ENCODE data around the gene VSTM4.

VSTM4 gene

DNA sequence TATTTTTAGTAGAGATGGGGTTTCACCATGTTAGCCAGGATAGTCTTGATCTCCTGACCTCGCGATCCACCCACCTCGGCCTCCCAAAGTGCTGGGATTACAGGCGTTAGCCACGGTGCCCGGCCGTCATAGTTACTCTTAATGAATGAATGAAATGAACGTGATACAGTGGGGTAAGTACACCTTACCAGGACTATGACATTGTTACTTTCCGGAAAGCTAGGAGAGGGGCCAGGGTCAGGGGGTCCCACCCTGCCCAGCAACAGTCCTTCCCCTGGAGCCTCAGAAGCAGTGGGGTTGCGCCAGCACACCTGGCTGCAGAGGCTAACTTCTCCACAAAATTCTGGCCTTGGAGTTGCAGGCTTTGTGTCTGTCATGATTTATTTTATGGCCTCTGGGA is 21.4 kb downstream of the VSTM4 start:
- no peak for DNase-seq

DNA sequence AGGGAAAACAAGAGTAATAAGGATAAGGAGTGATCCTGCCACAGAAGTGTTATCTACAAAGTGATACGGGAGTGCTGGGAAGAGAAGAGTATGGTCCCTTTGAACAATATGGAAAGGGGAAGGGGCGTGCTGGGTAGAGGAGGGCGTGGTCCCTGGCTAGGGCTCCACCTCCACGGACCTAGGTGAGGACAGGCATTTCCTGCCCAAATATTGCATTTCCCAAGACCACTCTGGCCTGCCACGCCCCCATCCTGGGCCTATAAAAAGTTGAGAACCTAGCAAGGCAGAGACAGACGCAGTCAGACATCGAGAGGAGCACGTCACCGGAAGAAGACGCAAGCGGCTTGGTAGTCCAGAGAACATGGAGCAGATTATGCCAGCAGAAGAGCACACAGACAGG is 22.8 kb downstream of the VSTM4 start:
- DNase-seq: no peak

DNA sequence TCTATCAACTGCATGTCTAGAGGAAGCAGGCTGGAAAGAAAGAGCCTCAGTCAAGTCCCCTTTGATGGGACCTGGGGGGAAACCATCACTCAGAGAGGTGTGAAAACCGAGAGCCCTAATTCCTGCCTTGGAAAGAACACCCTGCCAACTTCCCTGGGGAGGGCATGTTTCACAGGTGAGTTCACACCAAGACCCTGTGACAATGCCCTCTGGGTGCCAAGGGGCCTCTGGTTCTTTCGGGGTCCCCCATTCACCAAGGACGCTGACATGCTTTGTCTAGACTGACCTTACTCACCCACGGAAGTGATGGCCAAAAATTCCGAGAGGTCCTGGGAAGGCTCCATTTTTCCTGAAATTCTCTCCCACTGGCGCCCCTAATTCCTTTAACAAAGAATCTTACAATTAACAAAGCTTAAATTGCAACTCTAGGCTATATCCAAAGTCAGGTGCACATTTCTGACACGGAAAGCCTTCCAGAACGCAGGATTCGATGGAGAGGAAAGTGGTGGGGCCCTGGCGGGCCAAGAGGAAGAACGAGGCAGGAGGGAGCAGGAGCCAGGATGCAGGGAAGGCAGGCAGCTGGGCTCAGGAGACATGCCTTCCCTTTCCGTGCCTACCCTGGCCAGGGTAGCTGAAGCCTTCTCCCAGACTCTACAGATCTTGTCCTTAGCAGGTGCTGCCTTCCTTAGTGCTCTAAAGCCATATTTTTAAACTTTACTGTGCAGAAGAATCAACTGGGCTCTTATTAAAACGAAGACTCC is 23.7 kb downstream of the VSTM4 start:
- DNase-seq: no peak

DNA sequence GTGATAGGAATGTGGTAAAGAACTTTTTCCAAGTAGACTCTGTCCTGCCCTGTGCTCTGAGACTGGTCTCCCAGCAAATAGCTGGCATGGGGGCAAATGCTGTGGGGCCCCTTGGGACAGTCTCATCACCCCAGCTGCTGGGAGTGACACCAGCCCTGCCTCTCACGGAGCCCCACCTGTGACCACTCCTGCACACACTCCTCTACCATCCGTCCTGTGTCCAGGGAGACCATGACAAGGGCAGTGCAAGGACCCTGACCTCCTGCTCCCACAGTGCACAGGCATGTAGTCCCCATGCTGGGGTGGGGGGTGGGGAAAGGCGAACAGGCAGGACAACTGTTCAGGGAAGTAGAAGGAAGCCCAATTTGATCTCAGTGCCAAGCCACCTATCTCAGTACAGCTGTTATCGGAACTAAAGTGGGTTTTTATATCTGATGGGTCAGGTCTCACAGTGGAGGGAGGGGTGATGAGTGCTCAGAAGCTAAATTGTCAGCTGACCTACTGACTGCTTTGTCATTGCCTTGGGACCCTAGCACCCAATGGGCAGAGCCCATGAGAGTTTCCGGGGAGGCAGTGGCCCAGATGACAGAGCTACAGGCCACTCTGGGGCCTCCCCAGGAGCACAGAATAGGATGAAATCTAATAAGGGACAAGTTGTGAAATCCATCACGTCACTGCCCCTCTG is 24.5 kb downstream of the VSTM4 start:
- no peak for DNase-seq

DNA sequence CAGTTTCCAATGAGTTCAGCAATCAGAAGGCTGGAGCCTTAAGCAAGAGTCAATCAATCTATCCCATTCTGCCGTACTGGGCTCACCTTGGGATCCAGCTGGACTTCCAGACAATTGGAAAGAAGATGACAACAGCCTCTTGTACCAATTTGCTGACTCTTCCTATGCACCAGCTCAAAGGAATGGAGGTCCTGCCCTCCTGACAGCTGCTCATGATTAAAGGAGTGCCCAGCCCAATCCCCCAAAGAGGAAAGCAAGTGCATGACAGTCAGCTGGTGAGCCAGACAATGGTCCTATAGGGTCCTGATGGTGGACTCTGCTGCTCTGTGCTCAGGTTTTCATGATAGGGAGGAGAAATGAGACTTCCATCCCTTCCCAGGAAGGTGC is 25.1 kb downstream of the VSTM4 start:
- no peak for DNase-seq

DNA sequence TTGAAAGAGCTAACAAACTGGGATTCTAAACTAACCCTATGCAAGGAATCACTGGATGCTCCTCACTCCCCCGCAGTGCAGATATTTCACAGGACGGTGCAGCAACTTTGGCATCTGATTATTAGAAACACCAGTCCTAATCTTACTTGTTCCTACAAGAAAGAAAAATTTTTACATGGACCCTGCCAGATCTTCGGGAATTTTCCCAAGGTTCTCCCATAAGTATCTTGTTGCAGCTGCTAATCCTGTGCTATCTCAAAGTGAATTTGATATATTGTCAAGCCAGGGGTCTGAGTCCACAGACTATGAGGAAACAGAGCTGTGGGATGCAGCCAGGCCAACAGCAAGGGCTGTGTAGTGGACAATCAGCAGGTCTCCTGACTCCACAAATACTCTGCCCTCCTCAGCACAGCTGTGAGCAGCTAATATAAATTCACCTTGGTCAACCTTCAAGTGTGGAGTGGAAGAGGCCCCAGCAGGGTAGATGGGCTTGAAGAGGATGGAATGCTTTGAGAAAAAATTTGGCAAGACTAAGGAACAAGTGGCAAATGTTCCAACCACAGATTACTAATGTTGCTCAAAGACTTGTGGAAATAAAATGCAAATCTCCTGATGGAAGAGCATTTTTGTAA is 25.6 kb downstream of the VSTM4 start:
- DNase-seq: no peak

DNA sequence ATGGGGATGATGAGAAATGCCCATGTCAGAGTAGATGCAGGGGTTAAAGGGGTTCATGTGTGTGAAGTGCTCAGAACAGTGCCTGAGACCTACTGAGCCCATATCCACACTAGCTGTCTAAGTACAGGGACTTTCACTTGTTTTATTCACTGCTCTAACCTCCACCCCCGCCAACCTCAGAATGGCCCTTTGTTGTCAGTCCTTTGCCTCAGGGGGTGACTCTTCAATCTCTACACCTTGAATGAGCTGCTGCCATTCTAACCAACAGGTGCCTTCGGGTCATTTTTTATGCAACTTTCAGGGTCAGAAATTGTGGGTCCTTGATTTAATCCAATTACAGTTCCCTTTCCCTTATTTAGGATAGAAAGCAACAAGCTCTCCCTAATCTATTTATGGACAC is 26.2 kb downstream of the VSTM4 start:
- no peak for DNase-seq

DNA sequence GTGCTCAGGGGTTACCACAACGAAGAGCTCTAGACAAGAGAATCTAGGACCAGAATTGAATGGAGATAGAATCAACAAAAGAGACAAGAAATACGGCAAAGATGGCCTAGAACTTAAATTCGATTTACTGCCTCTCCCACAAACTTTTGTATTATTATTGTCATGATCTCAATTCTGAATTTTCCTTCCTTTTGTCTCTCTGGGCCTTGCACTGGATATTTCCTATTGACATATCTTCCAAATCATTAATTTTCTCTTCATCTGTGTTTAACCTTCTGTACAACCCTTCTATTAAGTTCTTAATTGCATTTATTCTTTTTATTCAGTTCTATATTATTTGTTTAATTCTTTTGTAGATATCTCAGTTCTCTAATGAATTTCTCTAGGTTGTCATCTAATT is 28.4 kb downstream of the VSTM4 start:
- DNase-seq: no peak

DNA sequence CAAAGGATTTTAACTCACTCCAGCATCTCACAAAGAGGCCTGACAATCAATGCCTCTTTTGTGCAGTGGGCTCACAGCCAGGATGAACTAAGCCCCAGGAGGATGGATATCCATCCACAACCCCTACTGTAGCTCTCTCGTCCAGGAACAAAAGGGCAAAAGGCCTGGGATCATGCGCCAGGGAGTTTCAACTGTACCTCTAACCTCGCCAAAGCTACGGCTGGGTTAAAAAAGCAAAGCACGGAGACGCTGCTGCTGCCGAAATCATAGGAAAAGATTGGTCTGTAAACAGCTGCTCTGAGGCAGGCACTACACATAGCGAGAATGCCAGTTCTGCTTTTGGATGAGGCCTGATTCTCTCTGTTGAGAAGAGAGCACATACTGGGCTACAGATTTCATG is 32.1 kb downstream of the VSTM4 start:
- no peak for DNase-seq

DNA sequence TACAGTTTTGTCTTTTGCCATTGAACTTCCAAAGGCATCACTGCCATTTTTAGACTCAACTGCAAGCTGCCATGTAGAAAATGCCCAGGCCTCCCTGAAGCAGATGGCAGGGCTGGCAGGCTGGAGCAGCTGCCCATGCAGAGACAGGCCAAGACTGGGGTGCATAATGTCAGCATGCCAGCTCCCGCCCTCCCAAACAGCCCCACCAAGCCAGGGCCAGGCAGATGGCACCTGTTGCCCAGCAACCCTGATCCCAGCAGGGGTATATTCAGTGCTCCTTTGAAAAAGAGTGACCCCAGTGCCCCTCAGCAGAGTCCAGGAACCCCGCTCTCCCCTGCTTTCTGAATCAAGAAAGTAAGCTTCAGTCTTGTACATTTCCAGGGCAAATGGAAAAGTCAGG is 32.6 kb downstream of the VSTM4 start:
- no peak for DNase-seq

DNA sequence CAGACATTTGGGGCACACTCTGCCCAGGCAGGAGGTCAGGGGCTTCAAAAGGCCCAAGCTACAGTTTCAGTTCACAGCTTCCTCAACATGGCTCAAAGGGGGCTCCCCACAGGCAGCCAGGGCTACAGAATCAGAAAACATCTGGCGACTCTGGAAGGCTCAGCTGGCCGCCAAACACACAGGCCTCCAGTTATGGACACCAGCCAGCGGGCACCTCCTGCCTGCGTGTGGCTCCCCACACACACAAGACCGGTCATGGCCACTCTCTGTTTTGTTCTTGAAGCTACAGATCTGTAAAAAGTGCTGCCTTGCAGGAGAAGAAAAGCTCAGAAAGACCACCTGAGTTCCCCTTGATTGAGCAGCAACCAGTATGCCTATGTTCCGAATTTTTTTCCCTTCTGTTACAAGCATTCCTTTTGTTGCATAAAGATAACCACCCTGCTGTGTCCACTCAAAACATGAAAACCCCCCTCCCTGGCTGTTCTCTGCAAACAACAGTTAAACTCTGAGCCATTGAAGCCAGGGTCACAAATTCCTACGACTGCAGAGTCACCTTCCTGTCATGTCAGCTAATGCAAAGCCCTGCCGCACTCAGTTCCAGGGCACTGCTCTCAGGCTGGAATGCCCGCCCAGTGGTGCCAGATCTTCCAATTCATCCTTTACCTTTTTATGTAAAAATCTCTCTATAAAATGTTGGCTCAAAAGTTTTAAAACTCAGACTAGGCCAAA is 33.6 kb downstream of the VSTM4 start:
- no peak for DNase-seq

DNA sequence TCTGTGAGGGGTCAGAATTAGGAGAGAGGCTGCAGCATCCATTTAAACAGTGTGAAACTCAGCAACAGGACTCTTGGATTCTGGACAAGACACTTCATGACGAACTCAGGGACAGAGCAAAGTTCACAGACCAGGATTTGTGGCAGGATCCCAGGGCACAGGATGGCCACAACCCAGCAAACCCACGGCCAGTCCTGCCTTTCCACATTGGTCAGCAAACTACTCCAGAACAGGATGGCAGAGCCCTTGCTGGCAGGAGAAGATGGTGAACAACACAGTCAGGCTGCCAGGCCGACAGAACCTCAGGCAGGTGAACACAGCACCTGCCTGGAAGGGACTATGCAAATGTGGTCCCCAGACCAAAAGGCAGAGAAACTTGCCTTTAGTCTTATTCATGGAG is 34.4 kb downstream of the VSTM4 start:
- DNase-seq: no peak

DNA sequence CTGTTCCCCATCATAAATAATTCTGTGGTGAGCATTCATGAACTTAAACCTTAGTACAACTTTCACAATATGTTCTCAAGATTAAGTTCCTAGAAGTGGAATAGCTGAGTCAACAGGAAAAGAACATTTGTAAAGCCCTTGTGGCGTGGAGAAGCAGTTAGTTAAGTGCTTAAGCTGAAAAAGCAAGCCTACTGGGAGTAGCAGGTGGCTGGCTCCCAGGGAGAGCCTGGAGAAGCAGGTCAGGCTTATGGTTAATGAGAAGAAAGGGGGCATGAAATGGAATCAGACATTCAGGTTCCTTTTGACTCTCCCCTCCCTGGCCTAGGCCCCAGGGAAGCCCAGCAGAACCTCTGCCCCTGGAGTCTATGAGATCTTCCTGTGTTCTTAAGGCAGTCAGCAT is 35.3 kb downstream of the VSTM4 start:
- no peak for DNase-seq

DNA sequence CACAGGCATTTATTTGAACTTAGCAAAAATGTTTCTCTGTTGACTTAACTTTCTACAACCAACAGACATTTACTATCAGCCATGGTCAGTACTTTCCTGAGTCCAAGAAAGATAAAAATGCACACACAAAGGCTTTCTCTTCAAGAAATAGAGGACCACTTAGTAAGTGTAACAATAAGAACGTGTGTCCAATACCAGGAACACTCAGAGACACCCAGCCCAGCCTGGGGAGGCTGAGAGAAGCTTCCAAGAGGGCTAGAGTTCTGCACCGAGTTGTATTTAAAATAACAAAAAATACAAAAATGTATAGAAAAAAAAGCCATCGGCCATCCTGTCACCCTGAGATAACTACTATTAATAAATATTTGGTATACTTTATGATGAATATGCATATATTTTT is 35.8 kb downstream of the VSTM4 start:
- no peak for DNase-seq

DNA sequence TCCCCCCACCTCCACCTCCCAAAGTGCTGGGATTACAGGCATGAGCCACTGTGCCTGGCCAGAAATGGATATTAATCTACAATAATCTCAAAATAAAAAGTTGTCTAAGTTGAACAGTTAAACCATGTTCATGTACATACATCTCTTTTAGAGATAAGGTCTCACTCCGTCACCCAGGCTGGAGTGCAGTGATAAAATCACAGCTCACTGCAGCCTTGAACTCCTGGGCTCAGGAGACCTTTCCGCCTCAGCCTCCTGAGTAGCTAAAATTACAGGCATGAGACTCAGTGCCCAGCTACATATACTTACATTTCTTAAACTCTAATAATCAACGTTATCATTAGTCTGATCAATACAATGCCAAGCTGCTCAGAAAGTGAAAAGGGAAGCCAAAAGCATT is 36.2 kb downstream of the VSTM4 start:
- DNase-seq: no peak

DNA sequence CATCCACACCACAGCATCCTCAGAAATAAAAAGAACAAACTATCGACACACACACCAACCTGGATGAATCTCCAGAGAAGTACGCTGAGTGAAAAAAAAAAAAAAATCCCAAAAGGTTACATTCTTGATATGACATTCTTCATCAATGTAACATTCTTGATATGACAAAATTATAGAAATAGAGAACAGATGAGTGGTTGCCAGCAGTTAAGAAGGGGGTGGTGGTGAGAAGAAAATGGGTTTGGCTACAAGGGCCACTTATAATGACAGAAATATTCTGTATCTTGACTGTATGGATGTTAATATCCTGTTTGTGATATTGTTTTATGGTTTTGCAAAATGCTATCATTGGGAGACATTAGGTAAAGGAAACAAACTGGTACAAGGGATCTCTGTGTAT is 36.9 kb downstream of the VSTM4 start:
- DNase-seq: no peak

DNA sequence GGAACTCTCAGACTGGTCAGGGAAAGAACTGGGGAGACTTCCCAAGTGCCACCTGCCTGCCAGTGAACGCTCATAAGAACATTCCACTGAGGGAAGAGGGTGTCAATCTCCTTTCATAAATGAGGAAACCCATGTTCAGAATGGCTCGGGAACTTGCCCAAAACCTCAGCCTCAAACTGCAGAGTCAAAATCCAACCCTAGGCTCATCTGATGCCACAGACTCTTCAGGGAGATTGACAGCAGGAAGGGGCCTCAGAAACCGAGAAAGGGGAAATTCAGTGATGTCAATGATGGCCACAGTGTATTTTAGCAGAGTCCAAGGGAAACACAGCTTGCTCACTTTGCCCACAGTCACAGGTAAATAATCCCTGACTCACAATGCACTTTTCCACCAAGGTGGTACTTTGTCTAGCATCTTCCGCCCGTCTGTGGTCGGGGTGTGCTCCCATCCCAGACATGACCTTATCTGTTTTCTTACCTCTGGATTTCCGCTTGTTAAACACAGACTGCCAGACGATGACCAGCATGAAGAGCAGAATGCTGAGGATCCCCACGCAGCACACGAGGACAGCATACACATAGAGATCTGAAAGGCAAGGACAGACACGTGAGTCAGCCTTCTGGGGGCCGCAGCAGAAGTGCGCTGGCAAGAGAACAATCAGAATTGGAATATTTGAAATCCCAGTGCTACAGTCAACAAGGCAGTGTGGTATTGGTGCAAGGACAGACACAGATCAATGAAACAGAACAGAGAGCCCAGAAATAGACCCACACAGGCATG is 38.4 kb downstream of the VSTM4 start:
- DNase-seq: no peak

DNA sequence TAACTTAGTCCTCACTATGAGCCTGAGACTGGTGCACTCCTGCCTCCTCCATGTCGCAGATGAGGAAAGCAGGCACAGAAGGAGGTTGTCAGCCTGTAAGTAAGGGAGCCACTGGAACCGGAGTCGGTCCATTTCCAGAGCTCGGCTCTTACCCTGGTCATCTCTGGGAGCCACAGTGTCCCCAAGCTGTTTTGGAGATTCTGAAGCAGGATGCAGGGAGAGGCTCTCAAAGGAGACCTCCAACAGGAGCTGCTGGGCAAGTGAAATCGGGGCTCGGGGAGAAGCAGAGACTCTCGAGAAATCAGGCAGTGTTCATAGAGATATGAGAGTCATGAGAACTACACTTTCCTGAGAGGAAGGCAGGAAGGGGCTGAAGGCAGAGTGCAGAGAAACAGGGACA is 39.0 kb downstream of the VSTM4 start:
- no peak for DNase-seq

DNA sequence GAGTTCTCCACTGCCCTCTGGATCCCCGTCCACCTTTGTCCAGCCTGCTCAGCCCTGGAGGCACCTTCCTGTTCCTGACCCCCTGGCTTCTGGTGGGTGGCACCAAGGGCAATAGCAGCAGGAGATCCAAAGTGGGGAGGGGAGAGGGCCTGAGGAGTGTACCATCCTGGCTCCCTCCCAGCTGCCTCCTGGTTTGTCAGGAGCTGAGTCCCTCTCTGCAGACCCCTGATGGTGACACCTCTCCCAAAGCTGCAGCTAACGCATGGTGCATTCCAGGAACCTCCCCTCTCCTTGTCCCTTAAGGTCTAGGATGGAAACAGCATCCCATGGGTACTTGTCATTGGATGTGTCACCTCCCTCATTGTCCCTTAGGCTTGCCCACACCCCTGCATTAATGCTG is 39.6 kb downstream of the VSTM4 start:
- no peak for DNase-seq

DNA sequence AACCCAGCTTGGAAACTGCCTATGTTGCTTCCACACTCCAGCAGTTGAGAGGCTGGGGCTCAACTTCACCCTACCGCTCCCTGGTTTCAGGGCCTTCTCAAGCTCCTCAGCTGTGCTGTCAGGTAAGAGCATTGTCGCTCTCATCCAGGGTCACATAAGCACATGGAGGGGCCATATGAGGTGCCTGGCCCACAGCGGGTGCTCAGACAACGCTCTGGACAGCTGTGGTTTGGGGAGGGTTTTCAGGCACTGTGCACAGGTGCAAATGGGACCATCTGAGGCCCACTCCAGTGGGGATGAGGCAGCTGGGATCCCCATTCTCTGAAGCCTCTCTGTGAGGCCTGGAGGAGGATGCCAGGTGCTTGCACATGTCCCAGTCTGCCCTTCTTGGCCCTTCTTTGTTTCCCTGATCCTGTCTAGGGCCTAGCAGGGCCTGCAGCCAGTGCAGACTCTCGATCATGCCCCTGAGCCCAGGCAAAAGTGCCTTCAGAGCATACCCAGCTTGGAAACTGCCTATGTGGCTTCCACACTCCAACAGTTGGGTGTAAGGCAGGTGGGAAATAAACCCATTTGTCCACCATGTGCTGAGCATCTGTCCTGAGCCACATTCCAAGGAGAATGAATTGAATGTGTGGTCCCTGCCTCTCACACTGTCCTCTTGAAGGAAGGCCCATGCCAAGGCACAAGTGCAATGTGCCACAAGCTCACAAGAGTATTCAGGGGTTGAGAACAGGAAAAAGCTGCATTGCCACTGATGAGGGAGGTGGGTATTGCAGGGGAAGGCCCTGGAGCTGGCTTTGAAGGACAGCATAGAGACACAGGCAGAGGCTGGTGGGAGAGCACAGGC is 40.3 kb downstream of the VSTM4 start:
- no peak for DNase-seq

DNA sequence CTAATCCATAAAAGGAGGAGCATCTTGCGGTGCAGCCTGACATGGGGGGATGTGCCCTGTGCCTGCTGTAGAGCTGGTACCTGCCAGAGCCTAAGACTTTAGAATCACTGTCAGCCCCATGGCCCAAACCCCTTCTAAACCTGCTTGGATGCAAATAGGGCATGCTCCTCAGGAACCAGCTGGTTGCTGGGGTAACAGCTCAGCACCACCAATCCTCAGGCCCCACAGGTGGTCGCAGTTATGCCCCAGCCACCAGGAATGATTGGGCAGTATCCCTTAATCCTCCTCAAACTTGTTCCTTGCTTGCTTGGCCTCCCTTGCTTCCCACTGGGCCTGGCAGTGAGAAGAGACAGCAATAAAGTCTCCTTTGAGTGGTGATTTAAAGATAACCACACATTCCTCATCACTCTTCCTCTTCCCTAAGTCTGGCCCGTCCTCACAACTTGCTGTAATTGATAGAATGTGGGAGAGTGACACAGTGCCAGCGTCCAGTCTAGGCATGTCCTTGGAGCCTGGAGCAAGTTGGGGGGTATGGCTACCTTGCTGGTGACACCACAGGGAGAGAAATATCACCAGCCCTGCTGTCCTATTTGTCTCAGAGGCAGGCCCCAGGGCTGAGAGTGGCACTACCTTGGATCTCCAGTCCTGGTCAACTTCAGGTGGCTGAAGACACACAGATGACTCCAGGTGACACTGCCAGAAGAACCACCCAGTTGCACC is 43.0 kb downstream of the VSTM4 start:
- no peak for DNase-seq

Measured in right kidney (tissue), 1 donor.